ENCODE data around the gene RIT1. TPM values are rescaled to one million over a fixed set of nuclear protein-coding genes. Genes with fewer than 3 reads are reported as not detected.

Gene RIT1
- total and polyA plus RNA-seq, 2 of the 8 experiments (the other 6 are each of a cell fraction or from before 2014, with no cell fraction given) = 25.3 to 26.8 TPM

GRCh38 chr1:155880251-155880650 is 30.9 kb downstream of the RIT1 start:
- TF ChIP-seq CBX5 (IDR thresholded peaks at IDR 0.05; ENCODE audit: low read depth, low read length) (no peak), POLR2A (IDR thresholded peaks at IDR 0.05; ENCODE audit: control extremely low read depth in 1 of 2, low read depth in 2 of 2, low read length in 2 of 2) (no peak), GTF2F1 (IDR thresholded peaks at IDR 0.05; ENCODE audit: borderline replicate concordance, low read depth, low read length) (no peak), MAFK (IDR thresholded peaks at IDR 0.05; ENCODE audit: low read depth, low read length) (no peak), ASH2L (IDR thresholded peaks at IDR 0.05; ENCODE audit: low read length) (no peak)
- Histone ChIP-seq H3K36me3 (ENCODE audit: control insufficient read depth in 2 of 4, insufficient read depth in 4 of 4, low read length in 3 of 4) (no peaks in the 10 kb centered on the region), H3K9me3 (ENCODE audit: insufficient read depth in 2 of 2, low read depth in 1 of 2, low read length in 1 of 2) (no peaks in the 10 kb centered on the region), H2BK12ac (ENCODE audit: low read depth, low read length) (no peak overlapping the region), H3K4me3 (ENCODE audit: extremely low read depth in 1 of 4, insufficient read depth in 2 of 4, low read depth in 3 of 4, low read length in 4 of 4) (no peak overlapping the region), H2BK120ac (replicated peaks; ENCODE audit: low read depth, low read length) (no peak overlapping the region), H4K5ac (ENCODE audit: insufficient read length, low read depth, low read length) (no peak overlapping the region), H3K79me2 (ENCODE audit: control insufficient read depth in 1 of 2, insufficient read depth in 2 of 2, low read length in 2 of 2) (no peaks in the 10 kb centered on the region), H4K20me1 (replicated peaks in 1 of 2; ENCODE audit: control insufficient read depth in 1 of 2, insufficient read depth in 2 of 2, low read length in 2 of 2) (no peaks in the 10 kb centered on the region), H3K9ac (replicated peaks in 1 of 4; ENCODE audit: extremely low read depth in 1 of 4, low read depth in 3 of 4, low read length in 3 of 4) (peak overlapping the region in 1 of 4 experiments; percentile 8; a peak in 1 of 7 replicates), H3K14ac (ENCODE audit: insufficient read length) (no peak overlapping the region), H3K79me1 (ENCODE audit: low read depth, low read length) (no peaks in the 10 kb centered on the region), H3K4ac (replicated peaks; ENCODE audit: insufficient read length, low read depth, low read length) (no peak overlapping the region), H2AK5ac (ENCODE audit: low read depth, low read length) (no peak overlapping the region), H3K4me2 (ENCODE audit: insufficient read depth in 1 of 2, low read depth in 2 of 2, low read length in 2 of 2) (no peak overlapping the region), H3K27me3 (replicated peaks in 1 of 4; ENCODE audit: control insufficient read depth in 3 of 4, extremely low read depth in 1 of 4, insufficient read depth in 3 of 4, low read length in 3 of 4) (no peaks in the 10 kb centered on the region), H3K18ac (ENCODE audit: extremely low read depth, low read length) (no peak overlapping the region), H4K8ac (ENCODE audit: extremely low read depth, insufficient read depth, low read length) (no peak overlapping the region), H3K4me1 (replicated peaks in 1 of 4; ENCODE audit: control insufficient read depth in 3 of 4, insufficient read depth in 4 of 4, low read length in 3 of 4) (0 out of 7 replicates have a peak, but pooled peaks cover 0 to 3% (median 0%) of the 10 kb centered on the region in 4 experiments), H3K23me2 (ENCODE audit: low read depth, low read length) (no peaks in the 10 kb centered on the region), H2AFZ (ENCODE audit: low read length) (no peak overlapping the region), H3K56ac (replicated peaks; ENCODE audit: insufficient read length, low read depth, low read length) (no peak overlapping the region), H3K23ac (ENCODE audit: insufficient read length) (no peak overlapping the region), H2BK5ac (ENCODE audit: low read depth, low read length) (no peak overlapping the region), H4K91ac (replicated peaks; ENCODE audit: insufficient read length, low read length) (no peak overlapping the region), H2BK15ac (ENCODE audit: low read length) (no peak overlapping the region), H2BK20ac (ENCODE audit: low read length) (no peak overlapping the region), H3K27ac (ENCODE audit: low read depth, low read length) (no peak overlapping the region)
- FAIRE-seq (no peak), DNase-seq (ENCODE audit: low read depth in 1 of 2, low spot score in 2 of 2) (no peak)
- ChIA-PET POLR2A (ENCODE audit: partially characterized antibody) (no interaction called here), CTCF (ENCODE audit: partially characterized antibody) (interaction anchor here (0.6 to 0.8 kb wide), 2 partner anchors 17 to 18 kb away, joined by 3 to 4 read pairs; no protein-coding TSS in a partner anchor)
- WGBS, 2 experiments (ENCODE audit: extremely low coverage in 1 of 2, insufficient coverage in 1 of 2, insufficient read length in 1 of 2, insufficient replicate concordance in 2 of 2, low coverage in 1 of 2, low lambda C conversion rate in 2 of 2, missing lambda C conversion rate in 1 of 2) = 89% methylated on average over 2 of the region's 2 CpGs; no CpG with 5 or more reads in 1 of the 2 experiments
